ENCODE measurements around the gene SUPT16H.

- TF ChIP-seq MAX (IDR thresholded peaks at IDR 0.05) (no peak), ZKSCAN1 (IDR thresholded peaks at IDR 0.05; ENCODE audit: low read length) (no peak), ARHGAP35 (CRISPR knock-in tag; IDR thresholded peaks at IDR 0.05; ENCODE audit: borderline replicate concordance) (no peak), ZNF816 (CRISPR knock-in tag; IDR thresholded peaks at IDR 0.05; ENCODE audit: borderline replicate concordance) (no peak), PBX3 (CRISPR knock-in tag; IDR thresholded peaks at IDR 0.05; ENCODE audit: borderline replicate concordance) (no peak), JUND (CRISPR knock-in tag; IDR thresholded peaks at IDR 0.05) (no peak), NFIC (IDR thresholded peaks at IDR 0.05; ENCODE audit: low read length) (no peak), SMC3 (IDR thresholded peaks at IDR 0.05; ENCODE audit: low read length) (no peak)
Observed at GRCh38 chr14:21307637-21308036, 76.2 kb downstream of the SUPT16H start.

All from HepG2 (cell line).